OCI-LY3 (cell line): ENCODE measurements around the gene DIPK2A.

Source experiments
- CTCF ChIP-seq: fragments of 200-600, 300-600 bp; sonication (generic); IDR thresholded peaks from 2 replicates; pipeline ENCODE4 v1.5.1; 2014; ENCODE audit warnings: antibody characterized with exemption, low read length, low read depth
- EZH2phosphoT487 ChIP-seq: fragments of 200-600 bp; shearing (Covaris generic); IDR thresholded peaks from 2 replicates; pipeline ENCODE4 v1.6.1; 2018; ENCODE audit warnings: antibody characterized with exemption, mixed run types, low read depth

GRCh38 chr3:143971359-143972154 is at the start of gene DIPK2A:
- no peak for TF ChIP-seq CTCF
- TF ChIP-seq EZH2phosphoT487, result no peak
